GM21367 (cell line): Measurements from ENCODE around the gene TLL2.

Experiments used
- ATAC-seq: cut with Tn5 transposase; IDR thresholded peaks from one replicate; pipeline ENCODE4 v1.9.1; 2021; ENCODE audit not compliant: unreplicated experiment

The TLL2 gene

DNA sequence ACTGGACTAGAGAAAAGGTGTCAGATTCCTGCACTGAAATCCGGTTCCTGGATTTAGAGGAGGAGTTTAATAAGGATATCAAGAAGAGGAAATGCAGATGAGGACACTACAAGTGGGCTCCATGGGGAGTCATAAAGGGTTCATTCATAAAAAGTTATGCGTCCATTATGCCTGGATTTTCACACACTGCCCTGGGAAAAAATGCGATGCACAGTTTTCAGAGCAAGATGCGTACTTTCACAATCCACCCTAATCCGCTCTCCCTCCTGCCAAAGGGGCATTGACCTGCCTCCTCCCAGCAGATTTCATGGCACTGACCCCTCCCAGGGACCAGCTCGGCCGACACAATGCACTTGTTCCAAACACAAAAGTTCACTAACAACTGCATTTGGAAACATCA lies 112.7 kb downstream of the TLL2 start:
- no peak for ATAC-seq

DNA sequence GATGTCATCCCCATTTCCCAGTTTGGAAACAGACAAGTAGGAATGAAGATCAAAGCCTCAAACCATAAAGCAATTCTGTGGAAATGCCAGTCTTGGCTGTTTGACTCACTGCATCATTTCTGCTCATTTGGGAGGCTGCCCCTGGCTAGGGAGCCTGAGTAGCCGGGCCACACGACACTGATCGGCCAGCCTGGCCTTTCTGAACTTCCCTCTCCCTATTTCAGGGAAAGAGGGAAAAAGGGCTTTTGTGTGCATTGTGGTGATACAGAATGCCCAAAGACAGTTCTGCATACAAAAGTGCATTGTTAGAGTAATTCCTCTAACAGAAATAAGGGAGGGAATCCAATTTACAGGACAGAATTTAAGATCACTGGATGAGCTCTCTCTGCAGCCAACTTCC lies 113.3 kb downstream of the TLL2 start:
- no peak for ATAC-seq

DNA sequence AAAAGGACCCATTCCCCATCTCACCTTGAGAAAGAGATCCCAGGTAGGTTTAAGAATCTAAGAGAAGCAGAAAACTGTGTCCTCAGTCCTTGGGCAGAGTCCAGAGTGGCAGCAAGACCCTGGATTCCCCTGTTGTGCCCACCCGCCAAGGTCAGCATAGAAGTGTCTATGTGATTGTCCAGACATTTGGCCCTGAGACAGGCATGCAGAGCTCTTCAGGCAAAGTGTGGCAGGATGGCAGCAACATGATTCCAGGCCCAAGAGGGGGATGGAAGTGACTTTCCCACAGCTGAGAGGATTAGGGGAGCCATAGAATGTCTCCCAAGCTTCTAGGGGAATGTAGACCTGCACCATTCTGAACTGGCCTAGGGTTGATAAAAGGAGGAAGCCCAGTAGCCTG lies 115.8 kb downstream of the TLL2 start:
- no peak for ATAC-seq

DNA sequence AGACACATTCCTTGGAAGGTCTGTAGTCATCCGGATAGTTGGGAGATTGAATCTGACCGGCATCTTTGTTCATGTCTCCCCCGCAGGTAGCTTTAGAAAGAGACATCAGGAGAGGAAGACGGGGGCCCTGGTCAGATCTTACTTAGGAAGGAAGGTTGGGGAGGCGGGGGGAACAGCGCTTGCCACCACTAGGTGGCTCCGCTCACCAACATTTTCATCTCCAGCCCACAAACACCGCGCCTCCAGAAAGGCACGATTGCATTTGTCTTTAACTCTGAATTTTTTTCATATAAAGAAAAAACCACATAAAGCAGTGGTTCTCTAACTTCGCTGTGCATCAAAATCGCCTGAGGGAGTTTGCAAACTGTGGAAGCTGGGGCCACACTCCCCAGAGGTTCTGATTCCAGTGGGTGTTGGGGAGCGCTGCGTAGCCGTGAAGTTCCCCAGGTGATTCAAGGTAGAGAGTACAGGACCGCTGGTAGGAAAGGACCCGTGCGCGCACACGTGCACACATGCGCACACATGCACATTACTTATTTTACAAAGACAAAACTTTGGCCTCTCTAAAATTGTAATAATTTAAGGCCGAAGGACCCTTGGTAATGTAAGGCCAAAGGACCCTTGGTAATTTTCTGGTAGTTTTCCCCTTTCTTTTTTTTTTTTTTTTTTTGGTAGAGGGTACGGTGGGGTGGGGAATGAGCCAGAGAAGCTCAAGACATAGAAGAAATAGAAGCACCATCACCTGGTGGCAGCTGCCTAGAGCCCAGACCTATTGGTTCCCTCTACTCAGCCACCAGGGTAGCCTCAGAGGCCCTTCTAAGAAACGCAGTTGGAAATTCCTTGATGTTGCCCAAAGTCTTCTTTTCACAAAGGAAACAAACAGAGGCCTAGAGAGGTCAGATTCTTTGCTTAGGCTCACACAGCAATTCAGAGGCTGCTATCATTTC lies 117.5 kb downstream of the TLL2 start:
- ATAC-seq, result peak; percentile 51

DNA sequence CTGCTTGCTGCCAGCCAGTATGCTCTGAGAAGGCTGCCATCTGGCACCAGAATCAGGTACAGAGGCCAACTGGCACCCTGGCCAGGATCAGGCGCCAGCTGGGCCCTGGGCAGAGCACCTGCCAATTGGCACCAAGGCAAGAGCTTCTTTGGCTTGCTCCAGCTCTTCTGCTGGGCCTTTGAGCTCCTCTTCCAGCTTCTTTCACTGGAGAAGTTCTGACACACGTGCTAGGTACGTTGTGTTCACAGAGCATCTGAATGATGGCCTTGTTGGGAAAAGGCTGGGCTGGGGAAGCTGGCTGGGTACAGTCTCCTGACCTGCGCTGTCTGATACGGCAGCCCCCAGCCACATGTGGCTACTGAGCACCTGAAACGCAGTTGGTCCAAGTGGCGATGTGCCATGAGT lies 123.3 kb downstream of the TLL2 start:
- no peak for ATAC-seq

DNA sequence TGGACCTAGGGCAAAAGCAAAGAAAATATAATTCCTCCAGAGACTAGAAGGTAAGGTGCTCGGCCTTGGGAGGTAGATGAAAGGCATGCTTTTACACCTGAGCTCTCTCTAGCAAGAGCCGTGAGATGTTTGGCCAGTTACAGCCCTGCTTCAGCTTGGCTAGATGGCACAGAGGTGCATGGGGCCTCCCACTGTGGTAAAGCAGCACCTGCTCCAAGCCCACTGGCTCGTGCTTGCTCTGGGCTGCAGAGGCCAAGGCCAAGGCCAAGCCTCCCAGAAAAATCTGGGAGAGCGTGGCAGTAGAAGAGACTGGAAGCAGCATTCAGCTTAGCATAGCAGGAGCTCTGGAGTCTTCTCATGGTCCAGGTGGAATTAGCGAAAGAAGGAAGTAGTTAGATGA lies 123.9 kb downstream of the TLL2 start:
- ATAC-seq, result no peak

DNA sequence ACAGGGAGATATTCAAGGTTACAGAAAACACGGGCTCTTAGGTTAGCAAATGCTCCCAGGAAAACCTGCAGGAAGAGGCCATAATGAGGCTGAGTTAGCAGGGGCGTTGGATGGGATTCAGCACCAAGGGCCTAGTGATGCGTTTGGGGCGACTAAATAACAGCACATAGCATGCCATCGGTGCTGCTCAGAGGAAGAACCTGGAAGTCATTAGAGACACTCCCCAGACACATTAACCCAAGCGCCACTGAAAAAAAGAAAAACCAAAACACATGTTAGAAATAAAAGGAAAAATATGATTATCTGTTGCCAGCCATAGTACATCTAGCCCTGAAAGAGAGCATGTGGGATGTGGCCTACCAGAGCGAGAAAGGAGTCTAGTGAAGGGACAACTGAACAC lies 126.1 kb downstream of the TLL2 start:
- no peak for ATAC-seq

DNA sequence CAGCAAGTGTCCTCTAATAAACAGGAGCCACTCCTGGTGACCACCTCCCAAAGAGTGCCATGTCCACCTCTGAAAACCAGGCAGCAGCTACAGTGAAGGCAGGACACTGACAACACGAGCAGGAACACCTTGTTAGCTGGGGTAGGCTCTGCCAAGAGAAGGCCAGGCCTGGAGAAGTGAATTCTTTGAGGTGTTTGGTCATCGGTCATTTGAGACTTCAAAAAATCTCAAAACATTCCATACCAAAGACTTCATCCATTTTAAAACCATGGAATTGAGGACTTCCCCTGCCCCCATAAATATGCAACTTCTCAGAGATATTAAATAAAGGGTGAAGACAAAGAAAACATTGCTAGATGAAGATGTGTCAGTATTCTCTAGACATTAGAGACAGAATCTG lies 126.6 kb downstream of the TLL2 start:
- ATAC-seq, result no peak

DNA sequence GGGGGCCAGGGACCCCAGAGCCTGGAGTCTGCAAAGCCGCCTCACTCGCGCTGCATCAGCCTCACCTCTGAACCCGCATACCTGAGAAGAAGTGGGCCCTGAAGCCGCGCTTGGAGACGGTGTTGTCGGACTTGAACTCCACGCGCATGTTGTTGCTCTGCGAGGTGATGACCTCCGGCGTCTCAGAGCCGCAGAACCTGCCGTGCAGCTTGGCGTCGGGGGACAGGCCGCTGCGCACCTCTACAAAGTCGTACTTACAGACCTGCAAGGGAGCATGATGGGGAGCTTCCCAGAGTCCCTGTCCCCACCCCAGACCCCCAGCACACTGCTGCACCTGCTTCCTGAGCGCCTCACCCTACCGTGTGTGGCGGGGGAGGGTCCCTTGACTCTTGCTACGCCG lies 129.2 kb downstream of the TLL2 start:
- no peak for ATAC-seq

DNA sequence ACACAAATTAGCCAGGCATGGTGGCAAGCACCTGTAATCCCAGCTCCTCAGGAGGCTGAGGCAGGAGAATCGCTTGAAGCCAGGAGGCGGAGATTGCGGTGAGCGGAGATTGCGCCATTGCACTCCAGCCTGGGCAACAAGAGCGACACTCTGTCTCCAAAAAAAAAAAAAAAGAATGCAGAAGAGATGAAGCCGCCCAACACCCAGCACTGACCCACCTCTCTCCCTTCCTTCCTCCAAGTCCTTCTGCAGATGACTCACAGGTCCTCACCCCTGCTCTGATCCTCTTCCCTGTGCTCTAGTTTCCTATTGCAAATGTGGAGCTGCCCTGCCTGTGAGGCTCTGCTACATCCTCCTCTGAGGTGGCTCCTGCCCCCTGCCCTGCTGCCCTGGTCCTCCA lies 132.9 kb downstream of the TLL2 start:
- ATAC-seq, result no peak

DNA sequence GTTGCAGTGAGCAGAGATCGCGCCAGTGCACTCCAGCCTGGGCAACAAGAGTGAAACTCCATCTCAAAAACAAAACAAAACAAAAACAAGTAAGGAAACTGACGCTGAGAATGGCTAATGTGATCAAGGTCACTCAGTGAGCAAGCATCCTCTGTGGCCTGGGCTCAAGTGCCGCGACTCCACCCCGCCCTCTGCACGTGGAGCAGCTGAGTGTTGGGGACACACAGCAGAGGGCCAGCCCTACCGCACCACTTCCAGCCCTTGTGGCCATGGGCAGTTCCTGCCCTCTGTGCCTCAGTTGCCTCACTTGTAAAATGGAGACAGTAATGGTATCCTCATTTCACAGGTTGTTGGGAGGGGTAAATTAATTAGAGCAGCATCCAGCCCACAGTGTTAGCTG lies 134.0 kb downstream of the TLL2 start:
- ATAC-seq, result no peak

DNA sequence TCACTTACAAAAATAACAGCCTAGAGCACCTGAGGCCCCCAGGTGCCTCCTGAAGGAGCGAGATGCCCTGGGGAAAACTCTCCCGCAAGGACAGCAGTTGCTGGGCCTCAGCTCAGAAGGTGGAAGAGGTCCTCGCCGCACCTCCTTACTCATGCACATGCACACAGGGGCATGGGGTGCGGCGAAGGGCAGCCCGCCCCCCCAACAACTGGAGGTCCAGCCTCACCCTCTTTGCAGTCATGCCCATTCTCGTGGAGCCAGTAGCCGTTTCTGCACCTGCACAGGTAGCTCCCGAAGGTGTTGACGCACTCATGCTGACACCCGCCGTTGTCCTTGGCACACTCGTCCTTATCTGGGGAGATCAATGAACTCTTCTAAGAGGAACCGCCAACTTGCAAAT lies 135.0 kb downstream of the TLL2 start:
- ATAC-seq, result no peak

DNA sequence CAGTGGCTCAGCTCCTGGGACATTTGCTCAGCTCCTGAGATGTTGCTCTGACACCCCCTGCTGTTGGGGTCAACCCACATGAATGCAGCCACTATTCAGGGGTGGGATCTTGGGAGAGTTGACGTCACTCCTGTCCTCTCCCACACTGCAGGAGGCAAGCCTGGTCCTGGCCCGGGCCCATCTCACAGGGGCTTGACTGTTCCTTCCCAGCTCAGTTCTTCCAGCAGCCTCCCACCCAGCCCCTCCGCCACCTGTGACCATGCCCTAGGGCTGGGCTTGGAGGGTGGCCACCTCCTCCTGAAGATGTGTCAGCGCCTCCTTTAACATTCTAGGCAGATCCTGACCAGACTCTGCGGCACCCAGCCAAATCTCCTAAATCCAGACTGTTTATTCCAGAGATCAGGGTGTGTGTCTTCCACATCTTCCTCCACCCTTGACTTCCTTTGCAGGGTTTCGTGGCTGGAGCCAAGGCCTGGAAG lies 135.9 kb downstream of the TLL2 start:
- no peak for ATAC-seq

DNA sequence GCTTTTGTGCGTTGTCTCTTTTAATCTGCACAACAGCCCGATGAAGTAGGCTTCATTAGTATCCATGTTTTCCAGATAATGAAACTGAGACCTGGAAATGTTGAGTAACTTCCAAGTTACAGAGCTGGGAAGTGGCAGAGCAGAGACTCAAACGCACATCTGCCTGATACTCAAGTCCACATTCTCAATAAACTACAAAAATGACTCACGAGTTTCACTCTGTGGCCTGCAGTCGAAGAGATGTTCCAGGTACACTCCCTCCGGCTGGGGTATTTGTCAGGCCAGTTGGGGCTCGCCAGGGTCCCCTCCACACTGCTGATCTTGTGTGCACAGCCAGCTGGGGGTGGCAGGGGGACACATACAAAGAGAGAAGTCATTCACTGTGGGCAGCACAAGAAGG lies 137.2 kb downstream of the TLL2 start:
- ATAC-seq, result no peak

DNA sequence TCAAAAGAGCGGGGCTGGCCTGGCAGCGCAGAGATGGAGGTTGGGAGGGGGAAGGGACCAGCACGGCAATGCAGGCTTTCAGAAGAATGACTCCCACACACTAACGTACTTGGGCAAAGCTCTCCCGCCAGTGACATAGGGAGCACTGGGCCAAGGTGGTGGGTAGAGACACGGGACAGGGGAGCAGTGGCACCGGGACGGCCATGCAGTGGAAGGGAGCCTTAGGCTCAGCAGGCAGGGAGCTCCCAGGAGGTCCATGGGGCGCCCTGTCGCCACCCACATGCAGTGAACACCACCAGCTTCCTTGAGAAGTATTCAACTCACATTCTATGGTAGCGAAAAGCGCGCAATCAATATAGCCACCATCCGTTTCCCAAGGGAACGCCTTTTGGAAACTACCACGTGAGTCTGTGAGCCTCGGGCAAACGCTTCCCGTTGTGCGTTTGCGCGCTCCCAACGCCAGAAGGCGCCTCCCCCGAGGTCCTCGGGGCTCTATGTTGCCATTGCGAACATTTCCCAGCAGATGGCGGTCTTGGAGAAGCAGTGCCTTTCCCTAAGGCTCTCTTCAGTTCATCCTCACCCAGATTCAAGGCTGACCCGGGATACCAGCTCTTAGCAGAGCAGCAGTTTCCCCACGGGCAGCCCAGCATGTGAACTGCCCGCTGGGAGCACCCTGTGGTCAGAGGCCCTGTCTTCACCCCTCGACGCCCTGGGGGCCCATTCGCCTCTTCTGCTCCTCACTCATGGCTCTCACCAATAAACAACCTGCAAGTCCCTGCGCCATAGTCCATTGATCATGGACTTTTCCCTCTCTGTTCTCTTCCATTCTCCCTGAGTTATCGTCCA lies 138.5 kb downstream of the TLL2 start:
- peak; percentile 69 for ATAC-seq

DNA sequence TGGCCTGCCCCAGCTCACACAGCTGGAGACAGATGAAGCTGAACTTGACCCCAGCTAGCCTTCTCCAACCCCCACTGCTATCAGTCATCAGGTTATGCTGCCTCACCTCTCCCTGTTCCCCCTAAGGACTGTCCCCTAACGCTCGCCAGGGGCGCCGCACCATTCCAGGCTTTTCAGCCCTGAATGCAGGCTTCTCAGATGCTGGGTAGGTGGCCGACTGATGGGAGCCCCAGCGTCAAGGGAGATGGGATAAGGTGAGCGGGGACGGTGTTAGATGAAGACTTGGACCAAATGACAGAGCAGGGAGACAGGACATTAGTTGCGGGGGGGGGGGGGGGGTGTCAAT lies 139.1 kb downstream of the TLL2 start:
- ATAC-seq, result no peak

DNA sequence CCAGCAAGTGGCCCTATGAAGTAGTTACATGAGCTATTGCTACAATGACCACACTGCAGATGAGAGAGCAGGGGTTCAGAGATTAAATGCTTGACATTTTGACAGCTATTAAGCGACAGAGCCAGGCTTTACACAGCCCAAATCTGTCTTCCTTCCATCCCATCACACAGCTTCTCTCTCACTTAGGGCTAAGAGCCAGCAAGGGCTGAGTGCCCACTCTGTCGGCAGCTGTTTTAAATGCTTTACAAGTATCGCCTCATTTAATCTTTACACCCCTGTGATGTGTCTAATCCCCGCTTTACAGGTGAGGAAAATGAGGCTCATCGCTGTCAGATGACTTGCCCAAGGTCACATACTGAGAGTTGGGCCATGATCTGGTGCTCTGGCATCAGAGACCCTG lies 139.7 kb downstream of the TLL2 start:
- ATAC-seq, result no peak

DNA sequence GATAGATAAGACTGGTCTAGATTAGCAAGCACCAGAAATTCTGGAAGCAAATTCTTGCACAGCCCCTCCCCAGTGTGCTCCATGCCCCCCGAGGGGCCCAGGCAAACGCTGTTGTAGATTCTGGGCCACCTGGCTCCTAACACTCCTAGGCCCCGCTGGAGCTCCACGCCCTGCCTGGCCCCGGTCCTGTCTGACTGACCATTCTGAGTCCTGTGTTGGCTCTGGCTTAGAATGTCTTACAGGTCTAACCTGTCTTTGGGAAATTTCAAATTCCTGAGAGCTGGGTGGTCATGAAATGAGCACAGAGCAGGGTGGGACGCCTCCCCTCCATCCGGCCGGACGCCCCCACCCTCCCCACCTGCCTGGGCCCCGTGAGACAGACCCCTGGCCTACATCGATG lies 142.4 kb downstream of the TLL2 start:
- ATAC-seq, result no peak

DNA sequence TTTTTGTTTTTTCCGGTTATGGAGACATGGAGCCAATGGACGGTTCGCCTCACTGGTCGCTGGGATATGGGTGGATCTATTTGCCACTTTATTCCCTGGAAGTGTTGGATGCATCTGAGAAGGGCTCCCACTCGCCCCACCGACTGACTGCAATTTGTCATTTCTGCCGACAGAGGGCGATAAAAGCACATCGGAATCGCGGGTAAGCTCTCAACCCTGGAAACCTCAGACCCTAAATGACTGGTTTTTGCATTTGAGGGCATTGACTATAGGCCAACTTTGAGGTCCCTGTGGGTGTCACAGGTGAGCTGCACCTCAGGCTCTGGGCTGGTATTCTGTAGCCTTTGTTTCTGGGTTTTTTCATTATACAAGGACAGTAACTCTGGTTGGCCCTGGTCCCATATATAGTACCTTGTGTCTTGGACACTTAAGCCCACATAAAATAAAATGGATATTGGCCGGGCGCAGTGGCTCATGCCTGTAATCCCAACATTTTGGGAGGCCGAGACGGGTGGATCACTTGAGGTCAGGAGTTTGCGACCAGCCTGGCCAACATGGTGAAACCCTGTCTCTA lies 143.1 kb downstream of the TLL2 start:
- no peak for ATAC-seq

DNA sequence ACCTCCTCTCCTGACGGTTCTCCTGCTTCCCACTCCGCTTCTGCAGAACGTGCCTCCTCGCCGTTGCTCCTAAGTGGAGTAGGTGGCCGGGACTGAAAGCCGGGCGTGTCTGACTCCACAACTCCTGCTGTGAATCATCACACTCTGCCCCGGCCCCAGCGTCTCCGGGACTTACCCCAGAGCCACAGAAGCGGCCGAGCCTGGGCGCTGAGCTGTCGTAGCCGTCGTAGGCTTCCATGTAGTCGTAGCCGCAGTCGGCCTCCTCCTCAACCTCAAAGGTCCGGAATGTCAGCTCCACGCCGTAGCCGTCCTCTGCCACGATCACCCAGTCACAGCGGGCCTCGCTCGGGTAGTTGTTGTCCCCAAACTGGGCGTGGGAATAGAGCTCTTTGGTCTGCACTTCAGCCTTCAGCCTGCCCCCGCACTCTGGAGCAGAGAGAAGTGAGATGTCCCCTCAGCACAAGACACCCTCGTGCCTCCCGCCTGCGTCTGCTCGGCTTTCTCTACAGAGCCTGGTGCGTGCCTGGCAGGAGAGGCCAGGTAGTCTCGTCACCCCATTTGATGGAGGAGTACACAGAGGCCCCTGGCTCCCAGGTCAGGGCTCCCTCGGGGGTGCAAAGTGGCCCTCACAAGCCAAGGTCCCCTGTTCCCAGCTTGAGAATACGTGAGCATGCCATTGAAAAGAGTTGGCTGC lies 143.7 kb downstream of the TLL2 start:
- ATAC-seq, result no peak

DNA sequence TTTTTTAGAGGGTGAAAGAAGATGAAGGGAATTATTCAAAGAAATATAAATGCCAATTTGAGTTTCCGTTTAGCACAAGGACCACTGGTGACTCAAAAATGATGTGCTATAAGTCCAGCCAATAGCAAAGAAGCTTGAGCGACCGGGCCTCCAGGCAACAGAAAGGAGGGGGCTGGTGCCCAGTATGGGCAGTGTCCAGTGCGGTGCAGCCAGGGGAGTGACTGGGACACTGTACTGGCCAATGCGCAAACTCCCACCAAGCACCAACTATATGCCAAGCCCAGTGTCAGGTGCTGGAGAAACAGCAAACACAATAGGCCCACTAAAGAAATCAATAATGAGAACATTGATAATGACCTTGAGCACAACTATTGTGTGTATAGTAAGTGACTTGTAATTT lies 144.8 kb downstream of the TLL2 start:
- no peak for ATAC-seq
